ENCODE data around the gene SLC44A3. TPM values are rescaled to one million over a fixed set of nuclear protein-coding genes. Genes with fewer than 3 reads are reported as not detected.

Gene SLC44A3
- total and polyA plus RNA-seq, 9 donors = 1.1 to 31.3 (median 3.3) TPM

DNA sequence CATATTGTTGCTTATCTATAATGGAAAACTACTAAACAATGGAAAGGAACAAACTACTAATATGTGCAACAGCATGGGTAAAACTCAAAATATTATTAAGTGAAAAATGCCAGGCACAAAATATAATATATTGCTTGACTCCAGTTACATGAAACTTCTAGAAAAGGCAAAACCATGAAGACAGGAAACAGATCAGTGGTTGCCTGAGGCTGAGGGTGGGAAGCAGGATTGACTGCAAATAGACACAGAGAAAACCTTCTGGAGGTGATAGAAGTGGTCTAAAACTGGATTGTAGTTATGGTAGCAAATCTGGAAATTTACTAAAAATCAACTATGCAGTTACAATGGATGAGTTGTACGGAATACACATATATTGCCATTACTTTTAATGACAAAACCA lies 29.5 kb upstream of the SLC44A3 start:
- H3K4me1 ChIP-seq (ENCODE audit: insufficient read depth) = peaks cover 6% of the 10 kb centered on the region
- no peaks in the 10 kb centered on the region for H3K36me3 ChIP-seq
- intact Hi-C loops (cut with DNase I) = loop anchor here in 1 of 4 donors (10.0 kb wide), 1 partner anchor 86 kb away; no protein-coding TSS in a partner anchor
- H3K27ac ChIP-seq = no peak overlapping the region
- H3K4me3 ChIP-seq = no peak overlapping the region
- H3K27me3 ChIP-seq = no peaks in the 10 kb centered on the region
- no peak for DNase-seq
- H3K9me3 ChIP-seq = no peaks in the 10 kb centered on the region
- no peak for TF ChIP-seq POLR2A (IDR thresholded peaks at IDR 0.05)
- no peak for TF ChIP-seq EP300 (IDR thresholded peaks at IDR 0.05)
- TF ChIP-seq, protein P1, sequence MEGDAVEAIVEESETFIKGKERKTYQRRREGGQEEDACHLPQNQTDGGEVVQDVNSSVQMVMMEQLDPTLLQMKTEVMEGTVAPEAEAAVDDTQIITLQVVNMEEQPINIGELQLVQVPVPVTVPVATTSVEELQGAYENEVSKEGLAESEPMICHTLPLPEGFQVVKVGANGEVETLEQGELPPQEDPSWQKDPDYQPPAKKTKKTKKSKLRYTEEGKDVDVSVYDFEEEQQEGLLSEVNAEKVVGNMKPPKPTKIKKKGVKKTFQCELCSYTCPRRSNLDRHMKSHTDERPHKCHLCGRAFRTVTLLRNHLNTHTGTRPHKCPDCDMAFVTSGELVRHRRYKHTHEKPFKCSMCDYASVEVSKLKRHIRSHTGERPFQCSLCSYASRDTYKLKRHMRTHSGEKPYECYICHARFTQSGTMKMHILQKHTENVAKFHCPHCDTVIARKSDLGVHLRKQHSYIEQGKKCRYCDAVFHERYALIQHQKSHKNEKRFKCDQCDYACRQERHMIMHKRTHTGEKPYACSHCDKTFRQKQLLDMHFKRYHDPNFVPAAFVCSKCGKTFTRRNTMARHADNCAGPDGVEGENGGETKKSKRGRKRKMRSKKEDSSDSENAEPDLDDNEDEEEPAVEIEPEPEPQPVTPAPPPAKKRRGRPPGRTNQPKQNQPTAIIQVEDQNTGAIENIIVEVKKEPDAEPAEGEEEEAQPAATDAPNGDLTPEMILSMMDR (IDR thresholded peaks at IDR 0.05) = no peak
- WGBS, 3 donors = 93 to 99% (median 97%) methylated on average over 1 of the region's 1 CpG

DNA sequence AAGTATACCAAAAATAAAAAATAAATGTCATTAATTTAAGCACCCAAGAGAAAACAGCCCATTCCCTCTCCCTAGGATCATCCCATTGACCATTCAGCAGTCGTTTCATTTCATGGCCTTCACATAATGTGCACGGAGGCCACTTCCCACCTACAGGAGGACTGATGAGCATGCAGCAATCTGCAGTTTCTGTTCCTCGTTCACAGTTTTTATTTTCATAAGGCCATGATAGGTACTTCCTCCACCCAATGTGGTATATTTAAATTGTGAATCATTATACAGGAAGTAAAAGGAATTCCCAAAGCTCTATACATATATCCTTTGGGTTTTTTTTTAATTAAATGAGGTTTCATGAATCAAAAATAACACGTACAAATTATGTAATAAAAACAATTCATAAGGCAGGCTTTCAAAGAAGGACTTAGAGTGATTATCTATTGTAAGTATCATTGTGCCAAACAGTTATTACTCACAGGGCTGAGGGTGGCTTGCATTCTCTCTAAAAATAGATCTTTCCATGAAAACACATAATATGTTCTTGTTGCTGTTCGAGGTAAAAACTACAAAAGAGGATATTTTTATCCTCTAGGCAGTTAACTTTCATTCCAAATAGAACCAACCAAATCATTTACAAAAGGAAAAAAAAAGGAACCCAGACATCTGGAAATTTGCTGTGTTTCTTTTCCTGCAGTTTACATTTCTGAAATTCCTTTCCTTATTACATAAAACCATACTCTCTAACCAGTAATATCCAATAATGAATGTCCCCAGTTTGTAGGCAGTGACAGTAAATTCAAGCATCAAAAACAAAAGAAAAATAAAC lies 27.5 kb upstream of the SLC44A3 start:
- peaks cover 11% of the 10 kb centered on the region for H3K4me1 ChIP-seq (ENCODE audit: insufficient read depth)

DNA sequence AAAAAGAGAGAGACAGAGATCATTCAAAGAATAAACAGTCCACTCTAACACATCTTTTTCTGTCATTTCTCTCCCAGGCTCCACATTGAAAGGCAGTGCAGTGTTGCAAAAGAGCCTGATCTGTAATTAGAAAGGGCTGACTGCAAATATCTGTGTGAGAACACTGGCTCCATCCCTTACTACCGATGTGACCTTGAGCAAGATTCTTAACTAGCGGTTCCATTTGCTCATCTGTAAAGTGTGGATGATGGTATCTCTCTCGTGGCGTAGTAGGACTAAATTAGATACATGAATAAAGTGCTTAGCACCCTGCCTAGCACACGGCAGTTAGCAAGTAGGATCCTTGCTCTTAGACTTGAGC lies 26.9 kb upstream of the SLC44A3 start:
- TF ChIP-seq, protein P1 (IDR thresholded peaks at IDR 0.05) = no peak
- TF ChIP-seq POLR2A (IDR thresholded peaks at IDR 0.05) (no peak), EP300 (IDR thresholded peaks at IDR 0.05) (no peak)
- intact Hi-C loops (cut with DNase I) = loop anchor here in 1 of 4 donors (10.0 kb wide), 1 partner anchor 88 kb away; no protein-coding TSS in a partner anchor
- no peaks in the 10 kb centered on the region for H3K27me3 ChIP-seq
- H3K4me1 ChIP-seq (ENCODE audit: insufficient read depth) = peaks cover 11% of the 10 kb centered on the region
- no peak for DNase-seq
- H3K4me3 ChIP-seq = no peak overlapping the region
- H3K36me3 ChIP-seq = no peaks in the 10 kb centered on the region
- H3K27ac ChIP-seq = peak overlapping the region in 1 of 2 donors; percentile 63
- no peaks in the 10 kb centered on the region for H3K9me3 ChIP-seq
- WGBS, 3 donors = 25 to 34% (median 26%) methylated on average over 5 of the region's 5 CpGs

More for the DNA sequence above, 27.5 kb upstream of the SLC44A3 start:
- intact Hi-C loops (cut with DNase I) = loop anchor here in 1 of 4 donors (10.0 kb wide), 1 partner anchor 88 kb away; no protein-coding TSS in a partner anchor
- WGBS, 3 donors = 5 to 8% (median 7%) methylated on average over 5 of the region's 5 CpGs
- Histone ChIP-seq H3K27me3 (no peaks in the 10 kb centered on the region), H3K27ac (peak overlapping the region in 1 of 2 donors; percentile 63), H3K4me3 (no peak overlapping the region), H3K36me3 (no peaks in the 10 kb centered on the region), H3K9me3 (no peaks in the 10 kb centered on the region)
- TF ChIP-seq, protein P1 (IDR thresholded peaks at IDR 0.05) = peak in 2 of 3 donors; percentile 9 to 30
- TF ChIP-seq EP300 (IDR thresholded peaks at IDR 0.05) = no peak
- no peak for DNase-seq

DNA sequence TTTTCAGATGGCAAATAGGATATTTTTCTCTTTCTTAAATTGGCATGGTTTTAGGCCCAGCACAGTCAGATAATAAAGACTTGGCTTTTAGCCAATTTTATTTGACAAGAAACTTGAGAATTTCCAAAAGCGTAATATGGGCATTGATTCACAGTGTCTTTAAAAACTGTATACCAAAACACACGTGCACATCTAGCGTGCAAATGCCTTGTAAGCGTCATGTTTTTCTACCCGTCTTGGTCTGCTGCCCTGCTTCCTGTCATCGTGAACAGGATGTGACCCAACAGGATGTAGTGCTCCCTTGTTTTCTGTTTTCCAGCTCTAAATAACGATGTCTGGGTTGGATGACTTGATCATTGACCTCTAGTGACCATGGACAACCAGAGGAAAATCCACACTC lies 24.7 kb upstream of the SLC44A3 start:
- no peak overlapping the region for H3K27ac ChIP-seq
- no peaks in the 10 kb centered on the region for H3K36me3 ChIP-seq
- no peak overlapping the region for H3K4me3 ChIP-seq
- TF ChIP-seq, protein P1 (IDR thresholded peaks at IDR 0.05) = no peak
- TF ChIP-seq EP300 (IDR thresholded peaks at IDR 0.05) (no peak), POLR2A (IDR thresholded peaks at IDR 0.05) (no peak)
- intact Hi-C loops (cut with DNase I) = loop anchor here in 1 of 4 donors (5.0 to 10.0 kb wide), 2 partner anchors 91 to 258 kb away; no protein-coding TSS in a partner anchor
- no peaks in the 10 kb centered on the region for H3K9me3 ChIP-seq
- 84 to 88% (median 85%) methylated on average over 7 of the region's 7 CpGs for WGBS, 3 donors
- DNase-seq = no peak
- peaks cover 11% of the 10 kb centered on the region for H3K4me1 ChIP-seq (ENCODE audit: insufficient read depth)
- no peaks in the 10 kb centered on the region for H3K27me3 ChIP-seq

All from ovary (tissue), 9 donors.